ENCODE results near the gene RPS21. TPM values are rescaled to one million over a fixed set of nuclear protein-coding genes. Genes with fewer than 3 reads are reported as not detected.
A peak's percentile ranks its signal among the peaks of the same experiment; 100 is the strongest.

RPS21 gene
- total and polyA plus RNA-seq, 2 of the 13 experiments (the other 11 are each of a cell fraction or from before 2014, with no cell fraction given) = 2,647 to 11,063 TPM

GRCh38 chr20:62368392-62368975 is 18.4 kb upstream of the RPS21 start (continued):
- no peak; the same call in 1 of the 2 replicates for TF ChIP-seq HNF1A (IDR thresholded peaks at IDR 0.05; ENCODE audit: low read depth)
- peak; percentile 48; the same call in 1 of the 2 replicates for TF ChIP-seq HNF1A (CRISPR knock-in tag; IDR thresholded peaks at IDR 0.05; ENCODE audit: borderline replicate concordance)
- TF ChIP-seq TAF15 (IDR thresholded peaks at IDR 0.05; ENCODE audit: low read depth, low read length, poor library complexity, severe bottlenecking) = peak; percentile 32
- TF ChIP-seq ATF7-NPFF (CRISPR knock-in tag; IDR thresholded peaks at IDR 0.05; ENCODE audit: low read depth) = no peak
- peak; percentile 49; the same call in 1 of the 2 replicates for TF ChIP-seq REPIN1 (CRISPR knock-in tag; IDR thresholded peaks at IDR 0.05; ENCODE audit: borderline replicate concordance, low read depth)
- no peak; the same call in 1 of the 2 replicates for TF ChIP-seq ZNF567 (CRISPR knock-in tag; IDR thresholded peaks at IDR 0.05; ENCODE audit: borderline replicate concordance)
- no peak; the same call in 1 of the 2 replicates for TF ChIP-seq ZNF414 (CRISPR knock-in tag; IDR thresholded peaks at IDR 0.05)
- TF ChIP-seq KLF9 (CRISPR knock-in tag; IDR thresholded peaks at IDR 0.05; ENCODE audit: low read depth) = no peak
- no peak; the same call in 1 of the 2 replicates for TF ChIP-seq ZNF333 (CRISPR knock-in tag; IDR thresholded peaks at IDR 0.05; ENCODE audit: borderline replicate concordance)
- no peak for TF ChIP-seq ZNF570 (CRISPR knock-in tag; IDR thresholded peaks at IDR 0.05; ENCODE audit: borderline replicate concordance)
- TF ChIP-seq JUNB (CRISPR knock-in tag; IDR thresholded peaks at IDR 0.05; ENCODE audit: borderline replicate concordance) = no peak
- TF ChIP-seq DRAP1 (CRISPR knock-in tag; IDR thresholded peaks at IDR 0.05) = peak; percentile 74; the same call in 1 of the 2 replicates
- TF ChIP-seq SPEN (CRISPR knock-in tag; IDR thresholded peaks at IDR 0.05; ENCODE audit: low read depth) = no peak
- TF ChIP-seq ZSCAN22 (CRISPR knock-in tag; IDR thresholded peaks at IDR 0.05) = no peak
- TF ChIP-seq ZNF234 (CRISPR knock-in tag; conservative IDR thresholded peaks at IDR 0.05) = no peak
- no peak for TF ChIP-seq ZNF512 (CRISPR knock-in tag; IDR thresholded peaks at IDR 0.05)
- TF ChIP-seq IKZF4 (CRISPR knock-in tag; IDR thresholded peaks at IDR 0.05; ENCODE audit: borderline replicate concordance, low read depth, not compliant biosample characterization) = peak; percentile 25
- no peak; the same call in 1 of the 2 replicates for TF ChIP-seq MAX (IDR thresholded peaks at IDR 0.05)
- no peak for TF ChIP-seq ZNF83 (CRISPR knock-in tag; IDR thresholded peaks at IDR 0.05; ENCODE audit: borderline replicate concordance)
- TF ChIP-seq DPF2 (CRISPR knock-in tag; IDR thresholded peaks at IDR 0.05; ENCODE audit: borderline replicate concordance, low read depth) = peak; percentile 66
- no peak for TF ChIP-seq NFIB (CRISPR knock-in tag; IDR thresholded peaks at IDR 0.05; ENCODE audit: borderline replicate concordance)

All from HepG2 (cell line).